ENCODE results near the gene NR1D2.

GRCh38 chr3:24018784-24019570 is 73.9 kb downstream of the NR1D2 start:
- TF ChIP-seq REST (IDR thresholded peaks at IDR 0.05; ENCODE audit: insufficient read depth in 1 of 2, low read depth in 2 of 2, low read length in 1 of 2) (no peak), CTCF (IDR thresholded peaks at IDR 0.05) (no peak), POLR2AphosphoS5 (IDR thresholded peaks at IDR 0.05; ENCODE audit: low read depth, low read length) (no peak)
